H9 (cell line): Measurements from ENCODE around the gene SHB. TPM values are rescaled to one million over a fixed set of nuclear protein-coding genes. Genes with fewer than 3 reads are reported as not detected.

Experiments
- DNase-seq: peaks from one replicate; pipeline ENCODE4 v3.0.0-alpha.2; 2017
- H2AFZ ChIP-seq: one replicate; pipeline ENCODE4 v1.6.1; 2013; ENCODE audit warnings: mild to moderate bottlenecking, low read length, control low read depth, moderate library complexity
- H2AK5ac ChIP-seq: 2 replicates; pipeline ENCODE4 v1.6.1; 2013; ENCODE audit warnings: low read length, control low read depth, mixed read lengths; ENCODE audit not compliant: insufficient read length
- H2BK120ac ChIP-seq: one replicate; pipeline ENCODE4 v1.6.1; 2013; ENCODE audit warnings: low read depth, mild to moderate bottlenecking, low read length, control low read depth, inconsistent platforms; ENCODE audit not compliant: poor library complexity, severe bottlenecking
- H2BK12ac ChIP-seq: 2 replicates; pipeline ENCODE4 v1.6.1; 2013; ENCODE audit warnings: low read length, control low read depth, mixed read lengths, low read depth; ENCODE audit not compliant: insufficient read length
- H2BK15ac ChIP-seq: 2 replicates; pipeline ENCODE4 v1.6.1; 2013; ENCODE audit warnings: low read depth, low read length, control low read depth
- H2BK20ac ChIP-seq: one replicate; pipeline ENCODE4 v1.6.1; 2013; ENCODE audit warnings: low read depth, mild to moderate bottlenecking, low read length, control low read depth, inconsistent platforms; ENCODE audit not compliant: poor library complexity, severe bottlenecking
- H2BK5ac ChIP-seq: 2 replicates; pipeline ENCODE4 v1.6.1; 2013; ENCODE audit warnings: low read length, control low read depth, mixed read lengths; ENCODE audit not compliant: insufficient read length
- H3K14ac ChIP-seq: 2 replicates; pipeline ENCODE4 v1.6.1; 2013; ENCODE audit warnings: low read length, control low read depth; ENCODE audit not compliant: insufficient read depth
- H3K18ac ChIP-seq: 2 replicates; pipeline ENCODE4 v1.6.1; 2013; ENCODE audit warnings: low read depth, mild to moderate bottlenecking, mixed read lengths, low read length, control low read depth; ENCODE audit not compliant: insufficient read length
- H3K23ac ChIP-seq: 2 replicates; pipeline ENCODE4 v1.6.1; 2013; ENCODE audit warnings: low read length, control low read depth, mixed read lengths, low read depth; ENCODE audit not compliant: insufficient read length
- H3K23me2 ChIP-seq: 2 replicates; pipeline ENCODE4 v1.6.1; 2013; ENCODE audit warnings: low read depth, mild to moderate bottlenecking, mixed read lengths, low read length, control low read depth; ENCODE audit not compliant: insufficient read length, poor library complexity, severe bottlenecking
- H3K27ac ChIP-seq: 2 replicates; pipeline ENCODE4 v1.5.1; 2013; ENCODE audit warnings: low read length, control low read depth, mixed read lengths, low read depth; ENCODE audit not compliant: insufficient read length
- H3K27me3 ChIP-seq: 2 replicates; pipeline ENCODE4 v1.6.1; 2013; ENCODE audit warnings: low read length, control low read depth, inconsistent platforms; ENCODE audit not compliant: insufficient read depth
- H3K4ac ChIP-seq: 2 replicates; pipeline ENCODE4 v1.6.1; 2013; ENCODE audit warnings: low read depth, mild to moderate bottlenecking, control low read depth, inconsistent platforms, low read length, moderate library complexity
- H3K4me1 ChIP-seq: 2 replicates; pipeline ENCODE4 v1.6.1; 2013; ENCODE audit warnings: low read length, control low read depth, inconsistent platforms; ENCODE audit not compliant: insufficient read depth
- H3K4me2 ChIP-seq: 2 replicates; pipeline ENCODE4 v1.6.1; 2013; ENCODE audit warnings: low read length, control low read depth, mixed read lengths; ENCODE audit not compliant: insufficient read length, insufficient read depth
- H3K56ac ChIP-seq: 2 replicates; pipeline ENCODE4 v1.6.1; 2013; ENCODE audit warnings: low read depth, mild to moderate bottlenecking, mixed read lengths, low read length, control low read depth; ENCODE audit not compliant: insufficient read length
- H3K79me1 ChIP-seq: 2 replicates; pipeline ENCODE4 v1.6.1; 2013; ENCODE audit warnings: low read depth, mild to moderate bottlenecking, moderate library complexity, low read length, control low read depth, inconsistent platforms; ENCODE audit not compliant: insufficient read depth, poor library complexity, severe bottlenecking
- H3K79me2 ChIP-seq: 2 replicates; pipeline ENCODE4 v1.6.1; 2013; ENCODE audit warnings: low read length, control low read depth, inconsistent platforms; ENCODE audit not compliant: insufficient read depth
- H3K9ac ChIP-seq: 2 replicates; pipeline ENCODE4 v1.6.1; 2013; ENCODE audit warnings: low read length, control low read depth, mixed read lengths; ENCODE audit not compliant: insufficient read length; ENCODE audit errors: extremely low read depth
- H3K9me3 ChIP-seq: one replicate; pipeline ENCODE4 v1.6.1; 2013; ENCODE audit warnings: low read depth, low read length, inconsistent platforms; ENCODE audit not compliant: control insufficient read depth
- H3T11ph ChIP-seq: one replicate; pipeline ENCODE4 v1.6.1; 2013; ENCODE audit warnings: mild to moderate bottlenecking, low read length, control low read depth, inconsistent platforms
- H4K20me1 ChIP-seq: one replicate; pipeline ENCODE4 v1.6.1; 2013; ENCODE audit not compliant: control insufficient read depth, insufficient read length, insufficient read depth
- H4K5ac ChIP-seq: 2 replicates; pipeline ENCODE4 v1.6.1; 2013; ENCODE audit warnings: low read depth, mild to moderate bottlenecking, mixed read lengths, low read length, control low read depth; ENCODE audit not compliant: insufficient read length
- H4K8ac ChIP-seq: replicated peaks from 2 replicates; pipeline ENCODE4 v1.6.1; 2013; ENCODE audit warnings: low read length, control low read depth, mixed read lengths, low read depth; ENCODE audit not compliant: insufficient read length
- H4K91ac ChIP-seq: 2 replicates; pipeline ENCODE4 v1.6.1; 2013; ENCODE audit warnings: low read depth, mild to moderate bottlenecking, moderate library complexity, mixed read lengths, low read length, control low read depth; ENCODE audit not compliant: insufficient read length
- H3K27ac Mint-ChIP-seq, 3 experiments: 2 replicates in 2 of 3; 3 replicates in 1 of 3; pipeline ENCODE4 v1.8.0; 2020 to 2021; ENCODE audit warnings: mixed read lengths in 3 of 3, mild to moderate bottlenecking in 1 of 3, moderate library complexity in 1 of 3
- H3K27me3 Mint-ChIP-seq: 2 replicates; pipeline ENCODE4 v1.8.0; 2021; ENCODE audit warnings: low read depth, mild to moderate bottlenecking, moderate library complexity, mixed read lengths
- H3K36me3 Mint-ChIP-seq, 3 experiments: 2 replicates in 2 of 3; 3 replicates in 1 of 3; pipeline ENCODE4 v1.8.0; 2020 to 2021; ENCODE audit warnings: low read depth in 3 of 3, mixed read lengths in 3 of 3; ENCODE audit not compliant: insufficient read depth in 1 of 3
- H3K4me1 Mint-ChIP-seq, 2 experiments: 2 replicates each; pipeline ENCODE4 v1.8.0; 2020; ENCODE audit warnings: mixed read lengths in 2 of 2
- H3K4me3 Mint-ChIP-seq, 2 experiments: 2 replicates in 1 of 2; 3 replicates in 1 of 2; pipeline ENCODE4 v1.8.0; 2020 to 2021; ENCODE audit warnings: mild to moderate bottlenecking in 2 of 2, mixed read lengths in 2 of 2, moderate library complexity in 1 of 2
- H3K9me3 Mint-ChIP-seq, 2 experiments: 2 replicates in 1 of 2; 3 replicates in 1 of 2; pipeline ENCODE4 v1.8.0; 2020; ENCODE audit warnings: mild to moderate bottlenecking in 2 of 2, mixed read lengths in 2 of 2, moderate library complexity in 1 of 2
- WGBS: extraction: QIAGEN DNeasy Blood & Tissue Kit; methylation state at CpG from one replicate; pipeline ENCODE4 v1.1.7; 2013; ENCODE audit warnings: missing lambda C conversion rate, low lambda C conversion rate, mixed read lengths; ENCODE audit not compliant: insufficient read length; ENCODE audit errors: extremely low coverage; 5-methylcytosine and 5-hydroxymethylcytosine counted together
- total RNA-seq: library from RNA; stranded (reverse); gene quantifications from 2 replicates; pipeline ENCODE4 v1.2.1, GENCODE V29; 2021
- TF ChIP-seq, protein P1 (sequence below): fragments of 200-600 bp; sonication (generic); conservative IDR thresholded peaks from 3 replicates; pipeline ENCODE4 v1.8.0; 2021; ENCODE audit warnings: antibody characterized with exemption, mild to moderate bottlenecking

SHB gene
- total RNA-seq, 1 experiment from 2014 or later = 14.6 TPM

DNA sequence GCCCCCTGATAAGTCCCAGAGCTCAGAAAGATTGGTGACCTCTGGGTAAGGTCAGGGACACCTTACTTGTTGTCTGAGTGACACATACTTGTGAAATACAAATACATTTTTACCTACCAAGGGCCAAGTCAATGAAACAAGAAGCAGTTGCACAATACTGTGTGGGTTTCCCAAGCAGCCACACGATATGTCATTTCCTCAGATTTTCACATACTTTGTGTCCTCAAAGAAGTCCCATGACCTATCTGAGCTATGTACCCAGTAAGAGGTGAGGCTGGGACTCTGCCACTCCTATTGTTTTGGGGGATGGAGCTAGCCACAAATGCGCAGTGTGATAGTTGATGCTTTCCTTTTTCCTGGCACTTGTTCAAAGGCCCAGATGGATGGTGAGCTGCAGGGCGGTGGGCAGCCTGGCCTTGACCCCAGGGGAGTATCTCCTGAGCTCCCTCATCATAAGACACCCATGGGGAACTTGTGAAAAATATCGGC lies 160.3 kb downstream of the SHB start:
- Histone ChIP-seq H3K14ac (no peak overlapping the region), H2BK15ac (no peak overlapping the region), H4K91ac (no peak overlapping the region), H4K5ac (no peak overlapping the region), H3K23me2 (peaks cover 10% of the 10 kb centered on the region), H2BK20ac (no peak overlapping the region), H3K4ac (no peak overlapping the region), H3K4me1 (peaks cover 4% of the 10 kb centered on the region; the same call in 1 of the 2 replicates), H3K23ac (no peak overlapping the region), H2AK5ac (no peak overlapping the region), H3K9ac (no peak overlapping the region), H3K9me3 (no peaks in the 10 kb centered on the region), H3K18ac (no peak overlapping the region), H2BK5ac (no peak overlapping the region), H3K56ac (no peak overlapping the region), H3K27ac (no peak overlapping the region), H3K27me3 (no peaks in the 10 kb centered on the region), H3K79me2 (no peaks in the 10 kb centered on the region), H3K79me1 (no peaks in the 10 kb centered on the region), H2BK120ac (no peak overlapping the region), H4K8ac (no peak overlapping the region), H2BK12ac (no peak overlapping the region), H2AFZ (no peak overlapping the region), H3K4me2 (no peak overlapping the region), H3T11ph (no peak overlapping the region), H4K20me1 (no peaks in the 10 kb centered on the region)
- H3K27me3 Mint-ChIP-seq = peaks cover 27% of the 10 kb centered on the region
- no peak for DNase-seq
- no peaks in the 10 kb centered on the region for H3K9me3 Mint-ChIP-seq
- H3K36me3 Mint-ChIP-seq = no peaks in the 10 kb centered on the region
- H3K4me3 Mint-ChIP-seq = no peak overlapping the region
- TF ChIP-seq, protein P1, sequence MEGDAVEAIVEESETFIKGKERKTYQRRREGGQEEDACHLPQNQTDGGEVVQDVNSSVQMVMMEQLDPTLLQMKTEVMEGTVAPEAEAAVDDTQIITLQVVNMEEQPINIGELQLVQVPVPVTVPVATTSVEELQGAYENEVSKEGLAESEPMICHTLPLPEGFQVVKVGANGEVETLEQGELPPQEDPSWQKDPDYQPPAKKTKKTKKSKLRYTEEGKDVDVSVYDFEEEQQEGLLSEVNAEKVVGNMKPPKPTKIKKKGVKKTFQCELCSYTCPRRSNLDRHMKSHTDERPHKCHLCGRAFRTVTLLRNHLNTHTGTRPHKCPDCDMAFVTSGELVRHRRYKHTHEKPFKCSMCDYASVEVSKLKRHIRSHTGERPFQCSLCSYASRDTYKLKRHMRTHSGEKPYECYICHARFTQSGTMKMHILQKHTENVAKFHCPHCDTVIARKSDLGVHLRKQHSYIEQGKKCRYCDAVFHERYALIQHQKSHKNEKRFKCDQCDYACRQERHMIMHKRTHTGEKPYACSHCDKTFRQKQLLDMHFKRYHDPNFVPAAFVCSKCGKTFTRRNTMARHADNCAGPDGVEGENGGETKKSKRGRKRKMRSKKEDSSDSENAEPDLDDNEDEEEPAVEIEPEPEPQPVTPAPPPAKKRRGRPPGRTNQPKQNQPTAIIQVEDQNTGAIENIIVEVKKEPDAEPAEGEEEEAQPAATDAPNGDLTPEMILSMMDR = no peak
- H3K4me1 Mint-ChIP-seq = peaks cover 13 to 14% of the 10 kb centered on the region in 2 experiments
- no peak overlapping the region for H3K27ac Mint-ChIP-seq
- no CpG with 5 or more reads among the region's 4 CpGs for WGBS
